ENCODE results near the gene BEND6. TPM values are rescaled to one million over a fixed set of nuclear protein-coding genes. Genes with fewer than 3 reads are reported as not detected.

BEND6 gene
- polyA plus RNA-seq, 3 donors, result not detected

DNA sequence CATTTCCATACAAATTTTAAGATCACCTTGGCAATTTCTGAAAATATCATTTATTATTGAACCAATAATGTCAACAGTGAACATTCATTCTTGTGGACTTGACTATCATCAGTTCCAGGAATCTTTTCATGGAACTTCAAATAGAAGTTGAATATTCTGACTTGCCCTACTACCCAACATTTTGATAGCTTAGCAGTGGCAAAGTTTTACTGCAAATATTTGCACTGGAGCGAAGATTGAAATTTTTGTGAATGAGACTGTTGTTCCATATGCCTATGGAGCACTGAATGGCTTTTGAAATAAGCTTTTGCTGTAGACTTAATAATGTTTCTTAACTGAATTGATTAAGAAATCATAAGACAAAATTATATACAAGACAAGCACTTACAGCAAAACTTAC is 23.6 kb downstream of the BEND6 start:
- H3K4me3 ChIP-seq (replicated peaks in 1 of 3; ENCODE audit: low read depth in 2 of 3, low read length in 3 of 3), result no peak overlapping the region
- peaks cover 13 to 19% of the 10 kb centered on the region in 2 donors for H3K9me3 ChIP-seq (replicated peaks in 1 of 2; ENCODE audit: control insufficient read depth in 1 of 2, insufficient read depth in 1 of 2, low read length in 2 of 2)
- H3K9ac ChIP-seq (ENCODE audit: insufficient read depth, low read length, poor library complexity, severe bottlenecking), result no peak overlapping the region
- H3K4me2 ChIP-seq (replicated peaks; ENCODE audit: extremely low read depth, low read length, poor library complexity, severe bottlenecking), result no peak overlapping the region
- H3K79me2 ChIP-seq (ENCODE audit: insufficient read depth, low read length), result no peaks in the 10 kb centered on the region
- Mint-ChIP-seq H3K9me3 (peaks cover 2 to 24% (median 9%) of the 10 kb centered on the region in 7 donors), H3K4me3 (no peak overlapping the region), H3K36me3 (no peaks in the 10 kb centered on the region), H3K4me1 (no peaks in the 10 kb centered on the region), H3K27me3 (ENCODE audit: low read depth in 3 of 3) (no peaks in the 10 kb centered on the region), H3K27ac (no peak overlapping the region)
- DNase-seq, result no peak
- no peak overlapping the region for H3K27ac ChIP-seq (ENCODE audit: low read depth in 1 of 2, low read length in 2 of 2)
- intact Hi-C loops (cut with micrococcal nuclease), result no loop called here
- TF ChIP-seq, protein P1, sequence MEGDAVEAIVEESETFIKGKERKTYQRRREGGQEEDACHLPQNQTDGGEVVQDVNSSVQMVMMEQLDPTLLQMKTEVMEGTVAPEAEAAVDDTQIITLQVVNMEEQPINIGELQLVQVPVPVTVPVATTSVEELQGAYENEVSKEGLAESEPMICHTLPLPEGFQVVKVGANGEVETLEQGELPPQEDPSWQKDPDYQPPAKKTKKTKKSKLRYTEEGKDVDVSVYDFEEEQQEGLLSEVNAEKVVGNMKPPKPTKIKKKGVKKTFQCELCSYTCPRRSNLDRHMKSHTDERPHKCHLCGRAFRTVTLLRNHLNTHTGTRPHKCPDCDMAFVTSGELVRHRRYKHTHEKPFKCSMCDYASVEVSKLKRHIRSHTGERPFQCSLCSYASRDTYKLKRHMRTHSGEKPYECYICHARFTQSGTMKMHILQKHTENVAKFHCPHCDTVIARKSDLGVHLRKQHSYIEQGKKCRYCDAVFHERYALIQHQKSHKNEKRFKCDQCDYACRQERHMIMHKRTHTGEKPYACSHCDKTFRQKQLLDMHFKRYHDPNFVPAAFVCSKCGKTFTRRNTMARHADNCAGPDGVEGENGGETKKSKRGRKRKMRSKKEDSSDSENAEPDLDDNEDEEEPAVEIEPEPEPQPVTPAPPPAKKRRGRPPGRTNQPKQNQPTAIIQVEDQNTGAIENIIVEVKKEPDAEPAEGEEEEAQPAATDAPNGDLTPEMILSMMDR (IDR thresholded peaks at IDR 0.05), result no peak
- no peaks in the 10 kb centered on the region for H4K20me1 ChIP-seq (ENCODE audit: insufficient read depth, low read length)
- H3K27me3 ChIP-seq (ENCODE audit: control insufficient read depth in 2 of 2, insufficient read depth in 2 of 2, low read length in 2 of 2), result no peaks in the 10 kb centered on the region
- H3K36me3 ChIP-seq (replicated peaks in 1 of 2; ENCODE audit: control insufficient read depth in 1 of 2, insufficient read depth in 2 of 2, low read length in 2 of 2), result no peaks in the 10 kb centered on the region
- no peak overlapping the region for H2AFZ ChIP-seq (ENCODE audit: insufficient read depth, low read depth, low read length, poor library complexity, severe bottlenecking)
- no peaks in the 10 kb centered on the region for H3K4me1 ChIP-seq (ENCODE audit: control insufficient read depth in 1 of 2, insufficient read depth in 2 of 2, low read length in 2 of 2)
- WGBS (ENCODE audit: insufficient coverage), result no CpG with 5 or more reads among the region's 1 CpG

GRCh38 chr6:56984361-56984760 is 29.5 kb downstream of the BEND6 start:
- Mint-ChIP-seq H3K27ac (no peak overlapping the region), H3K4me3 (no peak overlapping the region), H3K4me1 (peaks cover 15% of the 10 kb centered on the region), H3K27me3 (ENCODE audit: low read depth in 3 of 3) (peaks cover 0 to 1% (median 0%) of the 10 kb centered on the region in 3 donors), H3K9me3 (peaks cover 0 to 5% (median 3%) of the 10 kb centered on the region in 7 donors), H3K36me3 (no peaks in the 10 kb centered on the region)
- H3K9me3 ChIP-seq (replicated peaks in 1 of 2; ENCODE audit: control insufficient read depth in 1 of 2, insufficient read depth in 1 of 2, low read length in 2 of 2), result no peaks in the 10 kb centered on the region
- H4K20me1 ChIP-seq (ENCODE audit: insufficient read depth, low read length), result no peaks in the 10 kb centered on the region
- no peak overlapping the region for H2AFZ ChIP-seq (ENCODE audit: insufficient read depth, low read depth, low read length, poor library complexity, severe bottlenecking)
- no peak overlapping the region for H3K9ac ChIP-seq (ENCODE audit: insufficient read depth, low read length, poor library complexity, severe bottlenecking)
- no CpG with 5 or more reads among the region's 5 CpGs for WGBS (ENCODE audit: insufficient coverage)
- H3K36me3 ChIP-seq (replicated peaks in 1 of 2; ENCODE audit: control insufficient read depth in 1 of 2, insufficient read depth in 2 of 2, low read length in 2 of 2), result no peaks in the 10 kb centered on the region
- no peak overlapping the region for H3K4me2 ChIP-seq (replicated peaks; ENCODE audit: extremely low read depth, low read length, poor library complexity, severe bottlenecking)
- H3K27me3 ChIP-seq (ENCODE audit: control insufficient read depth in 2 of 2, insufficient read depth in 2 of 2, low read length in 2 of 2), result no peaks in the 10 kb centered on the region
- intact Hi-C loops (cut with micrococcal nuclease), result no loop called here
- peaks cover 8 to 12% of the 10 kb centered on the region in 2 donors for H3K4me1 ChIP-seq (ENCODE audit: control insufficient read depth in 1 of 2, insufficient read depth in 2 of 2, low read length in 2 of 2)
- no peak overlapping the region for H3K4me3 ChIP-seq (replicated peaks in 1 of 3; ENCODE audit: low read depth in 2 of 3, low read length in 3 of 3)
- no peaks in the 10 kb centered on the region for H3K79me2 ChIP-seq (ENCODE audit: insufficient read depth, low read length)
- no peak overlapping the region for H3K27ac ChIP-seq (ENCODE audit: low read depth in 1 of 2, low read length in 2 of 2)
- DNase-seq, result peak; percentile 16 to 52 (median 20)
- TF ChIP-seq, protein P1 (IDR thresholded peaks at IDR 0.05), result no peak
